SK-N-SH treated with all-trans-retinoic acid at 6 μM for 48 hours (cell line): ENCODE measurements around the gene TLE1.

Source experiments
- ATAC-seq: fragments of 200-7000 bp; cut with Tn5 transposase; 3 replicates; pipeline ENCODE4 v1.9.1; 2020; ENCODE audit warnings: mild to moderate bottlenecking, moderate library complexity
- PATZ1 ChIP-seq: fragments of 250-450 bp; sonication (Bioruptor Pico); IDR thresholded peaks from 2 replicates; pipeline ENCODE4 v1.8.0; 2020; ENCODE audit warnings: mild to moderate bottlenecking, moderate library complexity, borderline replicate concordance
- PPARA ChIP-seq: fragments of 250-450 bp; sonication (Bioruptor Pico); IDR thresholded peaks from 2 replicates; pipeline ENCODE4 v1.5.0; 2020; ENCODE audit warnings: mild to moderate bottlenecking, borderline replicate concordance
- RARB ChIP-seq: fragments of 250-450 bp; sonication (Bioruptor Pico); IDR thresholded peaks from 2 replicates; pipeline ENCODE4 v1.8.0; 2021; ENCODE audit warnings: mild to moderate bottlenecking, moderate library complexity
- TF ChIP-seq, protein P1 (sequence below): fragments of 250-450 bp; sonication (Bioruptor Pico); IDR thresholded peaks from 2 replicates; pipeline ENCODE4 v1.8.0; 2021; ENCODE audit warnings: low read depth, mild to moderate bottlenecking, moderate library complexity, borderline replicate concordance
- TF ChIP-seq, protein P2 (sequence below): fragments of 250-450 bp; sonication (Bioruptor Pico); IDR thresholded peaks from 2 replicates; pipeline ENCODE4 v1.5.0; 2020; ENCODE audit warnings: mild to moderate bottlenecking, moderate library complexity

Gene TLE1

DNA sequence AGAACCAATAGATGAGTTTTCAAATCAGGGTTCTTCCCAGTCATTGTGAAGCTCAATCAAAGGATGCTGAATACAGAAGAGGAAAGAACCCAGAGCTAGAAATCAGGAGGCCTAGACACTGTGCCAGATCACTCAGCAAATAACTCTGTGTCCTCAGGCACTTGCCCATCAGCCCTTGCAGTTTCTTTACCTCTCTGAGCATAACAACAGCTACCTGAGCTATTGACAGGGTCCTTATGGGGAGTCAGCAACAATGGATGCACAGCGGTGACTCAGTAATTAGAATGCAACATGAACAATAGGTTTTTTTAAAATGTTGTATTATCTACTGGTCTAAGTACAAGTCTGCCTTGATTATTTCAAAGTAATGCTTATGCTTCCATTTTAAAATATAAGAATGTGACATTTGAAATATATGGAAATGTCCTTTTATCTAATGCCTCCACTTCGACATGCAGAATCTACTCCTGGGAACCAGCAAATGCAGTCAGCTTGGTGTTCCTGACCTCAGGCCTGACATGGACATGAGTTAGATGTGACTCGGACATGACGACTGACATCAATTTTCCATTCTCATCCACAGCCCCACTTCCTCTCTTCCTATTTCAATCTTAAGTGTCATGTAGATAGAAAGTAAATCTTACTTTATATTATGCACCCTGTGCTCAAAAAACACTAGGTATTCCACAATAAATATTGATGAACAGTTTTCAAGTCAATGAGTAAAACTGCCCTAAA is 155.0 kb downstream of the TLE1 start:
- no peak for ATAC-seq
- TF ChIP-seq, protein P1, sequence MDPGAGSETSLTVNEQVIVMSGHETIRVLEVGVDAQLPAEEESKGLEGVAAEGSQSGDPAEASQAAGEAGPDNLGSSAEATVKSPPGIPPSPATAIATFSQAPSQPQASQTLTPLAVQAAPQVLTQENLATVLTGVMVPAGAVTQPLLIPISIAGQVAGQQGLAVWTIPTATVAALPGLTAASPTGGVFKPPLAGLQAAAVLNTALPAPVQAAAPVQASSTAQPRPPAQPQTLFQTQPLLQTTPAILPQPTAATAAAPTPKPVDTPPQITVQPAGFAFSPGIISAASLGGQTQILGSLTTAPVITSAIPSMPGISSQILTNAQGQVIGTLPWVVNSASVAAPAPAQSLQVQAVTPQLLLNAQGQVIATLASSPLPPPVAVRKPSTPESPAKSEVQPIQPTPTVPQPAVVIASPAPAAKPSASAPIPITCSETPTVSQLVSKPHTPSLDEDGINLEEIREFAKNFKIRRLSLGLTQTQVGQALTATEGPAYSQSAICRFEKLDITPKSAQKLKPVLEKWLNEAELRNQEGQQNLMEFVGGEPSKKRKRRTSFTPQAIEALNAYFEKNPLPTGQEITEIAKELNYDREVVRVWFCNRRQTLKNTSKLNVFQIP (CRISPR knock-in tag), result no peak
- TF ChIP-seq PATZ1 (CRISPR knock-in tag), result no peak
- no peak for TF ChIP-seq PPARA (CRISPR knock-in tag)
- no peak for TF ChIP-seq RARB (CRISPR knock-in tag)
- TF ChIP-seq, protein P2, sequence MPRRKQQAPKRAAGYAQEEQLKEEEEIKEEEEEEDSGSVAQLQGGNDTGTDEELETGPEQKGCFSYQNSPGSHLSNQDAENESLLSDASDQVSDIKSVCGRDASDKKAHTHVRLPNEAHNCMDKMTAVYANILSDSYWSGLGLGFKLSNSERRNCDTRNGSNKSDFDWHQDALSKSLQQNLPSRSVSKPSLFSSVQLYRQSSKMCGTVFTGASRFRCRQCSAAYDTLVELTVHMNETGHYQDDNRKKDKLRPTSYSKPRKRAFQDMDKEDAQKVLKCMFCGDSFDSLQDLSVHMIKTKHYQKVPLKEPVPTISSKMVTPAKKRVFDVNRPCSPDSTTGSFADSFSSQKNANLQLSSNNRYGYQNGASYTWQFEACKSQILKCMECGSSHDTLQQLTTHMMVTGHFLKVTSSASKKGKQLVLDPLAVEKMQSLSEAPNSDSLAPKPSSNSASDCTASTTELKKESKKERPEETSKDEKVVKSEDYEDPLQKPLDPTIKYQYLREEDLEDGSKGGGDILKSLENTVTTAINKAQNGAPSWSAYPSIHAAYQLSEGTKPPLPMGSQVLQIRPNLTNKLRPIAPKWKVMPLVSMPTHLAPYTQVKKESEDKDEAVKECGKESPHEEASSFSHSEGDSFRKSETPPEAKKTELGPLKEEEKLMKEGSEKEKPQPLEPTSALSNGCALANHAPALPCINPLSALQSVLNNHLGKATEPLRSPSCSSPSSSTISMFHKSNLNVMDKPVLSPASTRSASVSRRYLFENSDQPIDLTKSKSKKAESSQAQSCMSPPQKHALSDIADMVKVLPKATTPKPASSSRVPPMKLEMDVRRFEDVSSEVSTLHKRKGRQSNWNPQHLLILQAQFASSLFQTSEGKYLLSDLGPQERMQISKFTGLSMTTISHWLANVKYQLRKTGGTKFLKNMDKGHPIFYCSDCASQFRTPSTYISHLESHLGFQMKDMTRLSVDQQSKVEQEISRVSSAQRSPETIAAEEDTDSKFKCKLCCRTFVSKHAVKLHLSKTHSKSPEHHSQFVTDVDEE (CRISPR knock-in tag), result no peak
